Amygdala (tissue), 56 donors: ENCODE measurements around the gene RABL6.
A peak's percentile ranks its signal among the peaks of the same experiment; 100 is the strongest.
"Not testable (repeated sequence)": the region's sequence is repeated elsewhere in the genome, so short reads cannot be mapped to it uniquely, and the experiment has no call there.

Experiments used
- DNase-seq, 56 donors: peaks; one replicate each; lab custom pipeline; 2025; lab: John Stamatoyannopoulos, UW

The RABL6 gene

GRCh38 chr9:136833381-136834048, 25.8 kb downstream of the RABL6 start:
- DNase-seq, result not testable (repeated sequence)

GRCh38 chr9:136835162-136835931, 27.6 kb downstream of the RABL6 start:
- DNase-seq, result no peak

DNA sequence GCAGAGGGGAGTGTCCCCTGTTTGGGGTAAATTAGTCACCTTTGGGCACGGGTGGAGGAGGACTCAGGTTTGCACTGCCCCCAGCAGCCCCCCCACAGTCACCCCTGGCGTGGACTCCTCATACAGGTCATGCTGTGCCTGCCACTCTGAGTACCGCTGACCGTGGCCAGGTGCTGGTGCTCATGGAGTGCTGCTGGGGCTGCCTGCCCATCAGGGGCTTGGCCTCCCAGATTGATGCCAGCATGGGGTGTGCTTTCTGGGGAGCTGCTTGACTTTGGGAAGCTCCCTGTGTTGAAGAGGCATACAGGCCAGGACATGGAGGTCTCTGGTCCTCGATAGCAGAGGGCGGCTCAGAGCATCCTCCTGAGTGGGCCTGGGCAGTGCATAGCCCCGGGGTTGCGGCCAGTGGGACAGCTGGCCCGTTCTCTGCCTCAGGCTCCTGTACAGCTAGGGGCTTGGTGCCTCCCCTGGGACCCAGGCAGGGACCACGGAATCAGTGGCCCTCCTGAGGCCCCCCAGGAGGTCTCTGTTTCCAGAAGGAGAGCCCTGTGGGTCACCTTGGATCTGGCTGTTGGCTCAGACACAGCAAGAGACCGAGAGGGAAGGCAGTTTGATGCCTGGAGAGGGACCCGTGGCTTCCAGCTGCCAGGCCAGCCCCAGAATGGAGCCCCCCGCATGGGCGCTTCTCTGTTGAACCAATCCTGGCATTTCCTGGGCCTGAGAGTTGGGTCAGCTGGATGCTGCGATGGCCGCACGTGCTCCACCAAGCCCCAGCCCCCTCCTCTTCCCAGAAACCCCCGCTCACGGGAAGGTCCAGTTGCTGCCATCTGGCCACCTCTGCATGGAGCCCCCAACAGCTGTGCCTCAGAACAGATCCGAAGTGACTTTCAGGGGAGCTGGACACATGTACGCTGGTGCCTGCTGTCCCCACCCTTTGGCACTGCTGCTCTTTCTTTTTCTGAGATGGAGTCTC, 28.5 kb downstream of the RABL6 start:
- no peak for DNase-seq

DNA sequence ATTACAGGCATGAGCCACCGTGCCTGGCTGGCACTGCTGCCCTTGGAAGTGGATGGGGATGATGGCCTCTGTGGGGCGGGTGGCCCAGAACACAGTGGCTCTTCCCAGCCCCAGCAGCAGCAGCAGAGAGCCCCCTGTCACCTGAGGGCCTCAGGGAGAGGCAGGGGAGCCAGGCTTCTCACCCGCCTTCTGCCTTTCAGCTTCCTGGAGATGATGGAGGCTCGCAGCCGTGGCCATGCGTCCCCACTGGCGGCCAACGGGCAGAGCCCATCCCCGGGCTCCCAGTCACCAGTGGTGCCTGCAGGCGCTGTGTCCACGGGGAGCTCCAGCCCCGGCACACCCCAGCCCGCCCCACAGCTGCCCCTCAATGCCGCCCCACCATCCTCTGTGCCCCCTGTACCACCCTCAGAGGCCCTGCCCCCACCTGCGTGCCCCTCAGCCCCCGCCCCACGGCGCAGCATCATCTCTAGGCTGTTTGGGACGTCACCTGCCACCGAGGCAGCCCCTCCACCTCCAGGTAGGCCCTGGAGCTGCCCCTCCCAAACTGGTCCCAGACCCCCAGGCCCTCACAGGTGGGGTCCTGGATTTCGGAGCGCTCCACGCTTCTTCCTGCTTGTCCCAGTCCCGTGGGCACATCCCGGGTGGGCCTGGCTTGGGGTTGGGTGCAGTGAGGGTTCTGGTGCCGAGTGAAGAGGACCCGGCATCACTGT, 29.6 kb downstream of the RABL6 start:
- no peak for DNase-seq

- not testable (repeated sequence) for DNase-seq
These were observed 30.1 kb downstream of the RABL6 start for GRCh38 chr9:136837856-136838277.

- no peak for DNase-seq
These were observed 30.8 kb downstream of the RABL6 start for GRCh38 chr9:136838314-136839228.

- no peak for DNase-seq
These were observed 31.7 kb downstream of the RABL6 start for GRCh38 chr9:136839229-136840139.

- DNase-seq, result peak in 1 of 56 donors; percentile 24
These were observed 32.6 kb downstream of the RABL6 start for GRCh38 chr9:136840140-136840876.

DNA sequence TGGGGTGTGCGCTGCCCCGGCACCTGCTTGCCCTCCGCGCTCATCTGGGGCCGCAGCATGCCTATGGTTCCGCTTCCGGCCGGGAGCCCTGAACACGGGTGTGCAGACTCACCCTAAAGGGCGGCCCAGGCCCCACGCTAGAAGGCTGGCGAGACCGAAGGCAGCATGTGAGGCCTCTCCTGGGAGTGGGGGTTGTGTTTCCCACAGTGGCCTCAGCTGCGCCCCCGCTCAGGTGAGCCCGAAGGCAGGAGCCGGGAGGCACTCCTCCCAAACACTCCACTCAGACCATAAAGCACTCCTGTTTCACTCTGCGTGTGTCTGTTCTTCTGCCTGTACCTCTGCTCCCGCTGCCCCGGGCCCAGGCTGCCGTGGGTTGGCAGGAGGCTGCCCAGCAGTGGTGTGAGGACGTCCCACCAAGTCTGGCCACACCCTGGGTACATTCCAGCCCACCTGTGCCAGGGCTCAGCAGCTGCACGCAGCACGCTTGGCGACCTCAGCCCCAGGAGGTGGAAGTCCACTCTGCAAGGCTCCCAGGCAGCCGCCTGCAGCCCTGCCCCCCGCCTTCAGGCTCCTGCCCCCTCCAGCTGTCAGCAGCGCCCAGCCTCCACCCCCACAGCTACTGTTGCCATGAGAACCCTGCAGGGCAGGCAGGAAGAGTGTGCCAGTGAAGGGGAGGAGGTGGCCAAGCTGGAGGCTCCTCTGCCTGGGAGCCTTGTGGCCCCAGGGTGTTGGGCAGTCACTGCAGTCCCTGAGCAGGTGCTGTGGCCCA, 33.3 kb downstream of the RABL6 start:
- peak in 53 of 56 donors; percentile 29 to 91 (median 74) for DNase-seq

GRCh38 chr9:136841646-136842379, 34.1 kb downstream of the RABL6 start:
- not testable (repeated sequence) for DNase-seq

DNA sequence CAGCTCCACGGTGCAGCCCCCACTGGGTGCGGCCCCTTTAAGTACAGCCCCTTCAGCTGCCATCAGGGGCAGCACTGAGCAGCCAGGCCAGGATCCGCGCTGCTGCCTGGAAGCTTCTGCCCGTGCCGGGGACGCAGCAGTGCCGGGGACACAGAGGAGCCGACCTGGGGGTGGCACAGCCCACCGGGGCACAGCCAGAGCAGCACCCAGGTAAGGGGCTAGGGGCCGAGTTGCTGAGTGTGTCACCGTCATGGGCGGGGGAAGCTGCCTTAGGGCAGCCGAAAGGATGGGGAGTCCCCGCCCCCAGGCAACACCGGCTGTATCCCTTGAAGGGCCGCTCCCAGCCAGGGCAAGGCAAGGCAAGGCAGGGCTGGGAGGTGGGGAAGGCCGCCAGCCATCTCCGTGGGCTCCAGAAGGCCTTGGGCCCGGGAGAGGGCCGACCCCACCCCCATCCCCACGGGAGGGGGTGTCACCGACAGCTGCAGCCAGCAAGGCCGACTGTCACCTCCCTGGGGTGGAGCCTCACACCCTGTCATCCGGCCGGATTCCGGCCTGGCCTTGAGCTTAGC, 34.7 kb downstream of the RABL6 start, which contains the start of gene AJM1:
Gene AJM1 (plus strand): TSS at position 99 of the 569 bp plus-strand sequence. CDS start 1,937 bp downstream, outside the sequence.
- peak in 55 of 56 donors; percentile 20 to 85 (median 66) for DNase-seq

DNA sequence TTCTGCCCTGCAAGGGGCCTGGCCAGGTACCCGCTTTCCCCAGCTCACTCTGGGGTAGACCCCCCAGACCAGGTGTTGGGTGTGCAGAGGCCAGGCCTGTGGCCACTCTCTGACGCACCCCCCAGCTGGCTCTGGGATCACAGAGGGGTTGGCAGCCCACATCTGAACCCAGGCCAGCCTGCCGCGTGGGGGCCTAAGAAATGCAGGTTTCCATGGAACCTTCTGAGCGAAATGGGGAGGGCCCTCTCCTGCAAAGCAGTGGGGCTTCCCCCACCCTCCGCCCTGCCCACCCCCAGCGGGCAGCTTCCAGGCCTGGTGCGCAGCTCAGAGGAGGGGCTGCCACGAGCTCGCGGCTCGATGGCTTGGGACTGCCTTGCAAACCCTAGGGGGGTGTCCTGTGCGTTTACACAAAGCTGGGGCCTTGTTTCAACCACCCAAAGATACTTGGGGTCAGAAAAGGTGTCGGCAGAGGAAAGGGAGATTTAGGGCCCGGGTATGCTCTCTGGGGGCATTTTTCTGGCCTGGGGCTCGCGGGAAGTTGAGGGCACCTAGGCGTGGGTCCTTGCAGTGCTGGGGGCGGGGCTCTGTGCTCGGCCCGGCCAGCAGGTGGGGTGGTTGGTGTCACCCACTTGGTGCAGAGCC, 35.5 kb downstream of the RABL6 start:
- peak in 22 of 56 donors; percentile 17 to 73 (median 38) for DNase-seq

DNA sequence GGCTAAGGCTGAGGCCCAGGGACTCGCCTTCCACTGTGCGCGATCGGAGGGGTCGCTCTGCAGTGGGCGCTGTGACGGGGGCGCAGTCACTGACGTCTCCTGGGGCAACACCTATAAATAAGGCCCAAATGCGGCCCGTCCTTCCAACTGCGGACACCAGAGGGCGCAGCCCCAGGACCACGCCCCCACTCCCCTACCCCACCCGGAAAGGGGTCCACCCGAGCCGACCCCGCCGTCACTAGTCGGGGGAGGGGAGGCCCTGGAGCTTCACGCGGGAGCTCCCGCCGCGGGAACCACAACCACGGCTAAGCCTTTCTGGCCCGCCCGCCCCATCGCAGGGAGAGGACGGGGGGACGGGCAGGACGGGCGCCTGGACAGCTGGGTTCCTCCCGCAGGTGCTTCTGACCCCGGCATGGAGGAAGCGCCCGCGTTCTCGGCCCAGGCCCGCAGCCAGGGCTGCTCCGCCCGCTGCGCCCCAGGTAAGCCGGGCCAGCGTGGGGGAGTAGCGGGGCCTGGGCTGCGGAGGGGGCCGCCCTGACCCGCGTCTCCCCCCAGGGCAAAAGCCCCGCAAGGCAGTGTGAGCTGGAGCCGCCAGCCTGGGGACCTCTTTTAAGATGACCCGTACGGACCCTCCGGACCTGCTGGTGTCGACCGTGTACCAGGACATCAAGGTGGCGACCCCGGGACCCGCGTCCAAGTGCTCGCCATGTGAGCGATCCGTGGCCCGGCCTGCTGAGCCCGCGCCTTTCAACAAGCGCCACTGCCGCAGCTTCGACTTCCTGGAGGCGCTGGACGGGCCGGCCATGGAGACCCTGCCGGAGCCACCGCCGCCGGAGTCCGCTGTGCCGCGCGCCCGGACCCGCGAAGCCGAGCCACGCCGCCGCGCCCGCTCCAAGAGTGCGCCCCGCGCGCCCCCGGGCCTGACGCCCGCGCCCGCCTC, 36.3 kb downstream of the RABL6 start:
- peak in 8 of 56 donors; percentile 18 to 61 (median 34) for DNase-seq
